GM12878 (cell line): ENCODE data around the gene KIFAP3. TPM values are rescaled to one million over a fixed set of nuclear protein-coding genes. Genes with fewer than 3 reads are reported as not detected.

Experiments
- ATAC-seq: fragments of 200-7000 bp; cut with Tn5 transposase; 3 replicates; pipeline ENCODE4 v1.9.1; 2020; ENCODE audit warnings: mild to moderate bottlenecking, moderate library complexity
- BruUV-seq: library from RNA; stranded (reverse); fragments of 400-500 nt; replicated peaks from 2 replicates; lab custom pipeline; 2021; lab: Mats Ljungman, UMichigan
- CTCF ChIA-PET: fragments of 300-600 bp; sonication (Branson Sonifier 250); formaldehyde crosslinking; extraction: SDS; loops from one replicate; lab custom pipeline; 2021; ENCODE audit warnings: inconsistent platforms; lab: Yijun Ruan, JAX
- POLR2A ChIA-PET: fragments of 350-600 bp; formaldehyde crosslinking; extraction: SDS; loops from one replicate; lab custom pipeline; 2021; ENCODE audit warnings: inconsistent platforms; lab: Charles Lee
- RAD21 ChIA-PET: fragments of 300-600 bp; sonication (Branson Sonifier 250); formaldehyde crosslinking; loops from one replicate; lab custom pipeline; 2023; ENCODE audit warnings: antibody characterized with exemption; ENCODE audit not compliant: unreplicated experiment; lab: Charles Lee
- SMC1A ChIA-PET: fragments of 300-600 bp; sonication (Branson Sonifier 250); formaldehyde crosslinking; loops from one replicate; lab custom pipeline; 2023; ENCODE audit not compliant: unreplicated experiment, uncharacterized antibody; lab: Charles Lee
- DNase-seq: peaks from one replicate; pipeline ENCODE4 v3.0.0-alpha.2; 2011; ENCODE audit warnings: low read depth, low spot score
- FAIRE-seq: peaks from 3 replicates; lab custom pipeline; 2011; peaks lifted over from hg19 to GRCh38; lab: Jason Lieb, UNC
- H2AFZ ChIP-seq: 2 replicates; pipeline ENCODE4 v1.6.0; 2011; ENCODE audit warnings: low read depth, low read length, control low read depth; ENCODE audit not compliant: control insufficient read depth
- H3K27ac ChIP-seq: 2 replicates; pipeline ENCODE4 v1.5.1; 2011; ENCODE audit warnings: control low read depth; ENCODE audit not compliant: control insufficient read depth, insufficient read depth
- H3K27me3 ChIP-seq, 2 experiments: replicated peaks in 1 of 2; 2 replicates each; pipeline versions ENCODE4 v1.6.0 to v1.6.1; 2011; ENCODE audit warnings: low read length in 1 of 2; ENCODE audit not compliant: control insufficient read depth in 2 of 2, insufficient read depth in 2 of 2
- H3K36me3 ChIP-seq, 2 experiments: 2 replicates each; pipeline ENCODE4 v1.5.1; 2011; ENCODE audit warnings: low read length in 1 of 2; ENCODE audit not compliant: control insufficient read depth in 2 of 2, insufficient read depth in 2 of 2
- H3K4me1 ChIP-seq: 2 replicates; pipeline ENCODE4 v1.6.1; 2011; ENCODE audit warnings: mild to moderate bottlenecking, low read length, moderate library complexity, mixed read lengths; ENCODE audit not compliant: control insufficient read depth, insufficient read depth
- H3K4me2 ChIP-seq: 2 replicates; pipeline ENCODE4 v1.6.0; 2011; ENCODE audit warnings: control low read depth; ENCODE audit not compliant: control insufficient read depth, insufficient read depth
- H3K4me3 ChIP-seq: fragments of 200-600 bp; sonication (generic); 2 replicates; pipeline ENCODE4 v1.5.1; 2016
- H3K79me2 ChIP-seq: 2 replicates; pipeline ENCODE4 v1.6.0; 2011; ENCODE audit warnings: low read length; ENCODE audit not compliant: control insufficient read depth, insufficient read depth
- H3K9ac ChIP-seq: 2 replicates; pipeline ENCODE4 v1.8.0; 2011; ENCODE audit warnings: low read length, control low read depth, mixed read lengths; ENCODE audit not compliant: control insufficient read depth, insufficient read depth
- H3K9me3 ChIP-seq: replicated peaks from 3 replicates; pipeline ENCODE4 v1.5.1; 2011; ENCODE audit warnings: mild to moderate bottlenecking, low read length; ENCODE audit not compliant: control insufficient read depth, insufficient read depth
- H4K20me1 ChIP-seq: 2 replicates; pipeline ENCODE4 v1.6.0; 2011; ENCODE audit not compliant: control insufficient read depth, insufficient read depth
- CTCF ChIP-seq, 3 experiments: IDR thresholded peaks in 2 of 3; conservative IDR thresholded peaks in 1 of 3; 2 replicates each; pipeline ENCODE4 v1.5.1; 2011; ENCODE audit warnings: low read depth in 3 of 3, low read length in 3 of 3, mild to moderate bottlenecking in 3 of 3, control low read depth in 2 of 3, moderate library complexity in 2 of 3, inconsistent platforms in 1 of 3, mixed read lengths in 1 of 3; ENCODE audit not compliant: control insufficient read depth in 2 of 3, insufficient read depth in 1 of 3; ENCODE audit errors: extremely low read depth in 1 of 3
- IRF4 ChIP-seq: IDR thresholded peaks from 2 replicates; pipeline ENCODE4 v1.6.1; 2011; ENCODE audit warnings: low read depth, low read length
- PML ChIP-seq: IDR thresholded peaks from 2 replicates; pipeline ENCODE4 v1.6.1; 2012; ENCODE audit warnings: low read length, inconsistent platforms
- PRDM15 ChIP-seq: fragments of 450-650 bp; formaldehyde crosslinking; IDR thresholded peaks from 2 replicates; pipeline ENCODE4 v1.4.0; 2020; ENCODE audit warnings: mild to moderate bottlenecking, moderate library complexity
- TBL1XR1 ChIP-seq: IDR thresholded peaks from 2 replicates; pipeline ENCODE4 v1.6.1; 2012; ENCODE audit warnings: low read depth, low read length, improper control_type of control experiment
- WRNIP1 ChIP-seq: IDR thresholded peaks from 2 replicates; pipeline ENCODE4 v1.6.1; 2011; ENCODE audit warnings: low read depth, low read length, improper control_type of control experiment, borderline replicate concordance
- WGBS: methylation state at CpG from one replicate; pipeline ENCODE4 v1.1.6; 2016; ENCODE audit warnings: low lambda C conversion rate; ENCODE audit not compliant: insufficient replicate concordance, insufficient coverage; ENCODE audit errors: missing lambda C conversion rate; 5-methylcytosine and 5-hydroxymethylcytosine counted together
- in situ Hi-C: fragments of 300-500 bp; cut with MboI; formaldehyde crosslinking; loops from 9 replicates; pipeline ENCODE4 v1.14.3; 2018; ENCODE audit warnings: mixed read lengths
- intact Hi-C: fragments of 100-400 bp; cut with micrococcal nuclease; formaldehyde crosslinking; loops from one replicate; pipeline ENCODE4 v1.14.2; 2022; ENCODE audit not compliant: unreplicated experiment
- polyA plus RNA-seq, 11 experiments: library from polyadenylated mRNA; depleted of rRNA in 4 of 11; unstranded in 6 of 11; stranded (reverse) in 5 of 11; fragments of >200 nt; fragmentation: Nextera tagmentation in 4 of 11; fragmentation: Illumina TruSeq in 1 of 11; extraction: Ambion mirVana in 4 of 11; extraction: Trizol in 1 of 11; gene quantifications; 1 replicate in 1 of 11; 2 replicates in 10 of 11; pipeline versions ENCODE4 v1.2.1 to v1.2.3, GENCODE V29; 2011 to 2016; ENCODE audit warnings: inconsistent platforms in 2 of 11, missing spikeins in 2 of 11, low read depth in 1 of 11
- total RNA-seq, 4 experiments: library from RNA; depleted of rRNA in 3 of 4; stranded (reverse); fragments of >200 nt in 3 of 4; fragmentation: Illumina TruSeq in 1 of 4; extraction: Trizol in 1 of 4; gene quantifications; 2 replicates each; pipeline versions ENCODE4 v1.2.1 to v1.2.3, GENCODE V29; 2013 to 2021

KIFAP3 gene
- total and polyA plus RNA-seq, 10 of the 15 experiments (the other 5 are each of a cell fraction or from before 2014, with no cell fraction given): 13.7 to 100 (median 18.9) TPM

GRCh38 chr1:169886422-169886821 is 188.1 kb downstream of the KIFAP3 start (continued):
- TF ChIP-seq PRDM15: no peak
- no peak for TF ChIP-seq WRNIP1
- no peak for TF ChIP-seq PML
- TF ChIP-seq, all 136 proteins: peak for 0

GRCh38 chr1:169885207-169885606 is 189.3 kb downstream of the KIFAP3 start:
- Histone ChIP-seq H3K27ac (no peak overlapping the region), H3K4me2 (no peak overlapping the region), H3K36me3 (peaks cover 3 to 5% of the 10 kb centered on the region in 2 experiments), H4K20me1 (no peaks in the 10 kb centered on the region), H3K4me3 (no peak overlapping the region), H3K9me3 (no peaks in the 10 kb centered on the region), H3K4me1 (peaks cover 3% of the 10 kb centered on the region; the same call in 1 of the 2 replicates), H3K79me2 (peaks cover 21% of the 10 kb centered on the region), H3K27me3 (no peaks in the 10 kb centered on the region), H2AFZ (no peak overlapping the region), H3K9ac (no peak overlapping the region)
- ChIA-PET CTCF (interaction anchor here (0.8 to 1.4 kb wide), 4 partner anchors 12 to 299 kb away, joined by 3 to 4 read pairs (median 3); partner anchors contain the start of gene F5), SMC1A (interaction anchor here (1.6 kb wide), 1 partner anchor 10 kb away, joined by 6 read pairs; the partner anchor contains the start of gene SCYL3), RAD21 (no interaction called here), POLR2A (no interaction called here)
- intact Hi-C loops (no loop called here), in situ Hi-C loops (no loop called here)
- DNase-seq (no peak), ATAC-seq (no peak), FAIRE-seq (no peak)
- no TSS peak for BruUV-seq
- TF ChIP-seq TBL1XR1: no peak
- TF ChIP-seq IRF4: no peak
- TF ChIP-seq CTCF (IDR thresholded peaks at IDR 0.05 in 2 of 3, conservative IDR thresholded peaks at IDR 0.05 in 1 of 3; ENCODE audit: control insufficient read depth in 2 of 3, extremely low read depth in 1 of 3, insufficient read depth in 1 of 3, low read depth in 3 of 3, low read length in 3 of 3): no peak
- WGBS: 95% methylated on average over 2 of the region's 2 CpGs
